IMR-90 (cell line): Measurements from ENCODE around the gene UBR4. TPM values are rescaled to one million over a fixed set of nuclear protein-coding genes. Genes with fewer than 3 reads are reported as not detected.

Source experiments
- ATAC-seq: fragments of 200-7000 bp; cut with Tn5 transposase; 2 replicates; pipeline ENCODE4 v1.9.1; 2020; ENCODE audit warnings: low read depth, mild to moderate bottlenecking, moderate library complexity
- BruUV-seq: library from RNA; stranded (reverse); fragments of 400-500 nt; replicated peaks from 2 replicates; lab custom pipeline; 2021; lab: Mats Ljungman, UMichigan
- CTCF ChIA-PET: fragments of 300-600 bp; formaldehyde crosslinking; extraction: SDS; loops from one replicate; lab custom pipeline; 2021; ENCODE audit warnings: antibody characterized with exemption; lab: Yijun Ruan, JAX
- POLR2A ChIA-PET: fragments of 300-600 bp; sonication (Branson Sonifier 250); formaldehyde crosslinking; loops from one replicate; lab custom pipeline; 2022; ENCODE audit warnings: antibody characterized with exemption; ENCODE audit not compliant: unreplicated experiment; lab: Charles Lee
- DNase-seq: peaks from one replicate; pipeline ENCODE4 v3.0.0; 2013
- H2AFZ ChIP-seq: replicated peaks from 2 replicates; pipeline ENCODE3; 2013; ENCODE audit warnings: low read length, mild to moderate bottlenecking; ENCODE audit not compliant: poor library complexity
- H2AK5ac ChIP-seq: 2 replicates; pipeline ENCODE4 v1.6.1; 2013; ENCODE audit warnings: low read depth, low read length, inconsistent platforms
- H2AK9ac ChIP-seq: replicated peaks from 2 replicates; pipeline ENCODE3; 2013; ENCODE audit warnings: mild to moderate bottlenecking, low read depth, low read length, moderate library complexity; ENCODE audit not compliant: poor library complexity
- H2BK120ac ChIP-seq: 2 replicates; pipeline ENCODE4 v1.6.1; 2013; ENCODE audit warnings: low read depth, low read length, inconsistent platforms
- H2BK15ac ChIP-seq: 3 replicates; pipeline ENCODE4 v1.6.1; 2013; ENCODE audit warnings: low read depth, low read length, inconsistent platforms
- H2BK20ac ChIP-seq: 2 replicates; pipeline ENCODE4 v1.6.1; 2013; ENCODE audit warnings: low read depth, mild to moderate bottlenecking, inconsistent platforms, low read length, moderate library complexity
- H2BK5ac ChIP-seq: 2 replicates; pipeline ENCODE4 v1.6.1; 2013; ENCODE audit warnings: mild to moderate bottlenecking, low read depth, low read length, inconsistent platforms; ENCODE audit not compliant: poor library complexity, severe bottlenecking
- H3K14ac ChIP-seq: replicated peaks from 2 replicates; pipeline ENCODE4 v1.6.1; 2013; ENCODE audit warnings: low read depth, low read length, inconsistent platforms
- H3K18ac ChIP-seq: 2 replicates; pipeline ENCODE4 v1.6.1; 2013; ENCODE audit warnings: low read depth, low read length, control low read depth
- H3K23ac ChIP-seq: 2 replicates; pipeline ENCODE4 v1.6.1; 2013; ENCODE audit warnings: low read depth, low read length, inconsistent platforms
- H3K27ac ChIP-seq: 2 replicates; pipeline ENCODE4 v1.5.1; 2013; ENCODE audit warnings: mild to moderate bottlenecking, control low read depth, low read length; ENCODE audit not compliant: insufficient read depth
- H3K27me3 ChIP-seq: 2 replicates; pipeline ENCODE4 v1.6.1; 2013; ENCODE audit warnings: low read length; ENCODE audit not compliant: control insufficient read depth, insufficient read depth
- H3K36me3 ChIP-seq: 2 replicates; pipeline ENCODE4 v1.6.1; 2013; ENCODE audit warnings: low read length, mixed read lengths; ENCODE audit not compliant: control insufficient read depth, insufficient read depth
- H3K4ac ChIP-seq: 2 replicates; pipeline ENCODE4 v1.6.1; 2013; ENCODE audit warnings: low read depth, low read length, inconsistent platforms
- H3K4me1 ChIP-seq: 2 replicates; pipeline ENCODE4 v1.6.1; 2013; ENCODE audit warnings: low read length, mixed read lengths; ENCODE audit not compliant: control insufficient read depth, insufficient read depth
- H3K4me2 ChIP-seq: 2 replicates; pipeline ENCODE4 v1.6.1; 2013; ENCODE audit warnings: low read depth, mild to moderate bottlenecking, control low read depth, low read length, moderate library complexity
- H3K4me3 ChIP-seq: 2 replicates; pipeline ENCODE4 v1.5.1; 2013; ENCODE audit warnings: low read depth, mild to moderate bottlenecking, control low read depth, low read length, moderate library complexity; ENCODE audit not compliant: insufficient read depth
- H3K56ac ChIP-seq: 2 replicates; pipeline ENCODE4 v1.6.1; 2013; ENCODE audit warnings: low read length, inconsistent platforms; ENCODE audit not compliant: insufficient read depth; ENCODE audit errors: extremely low read depth
- H3K79me1 ChIP-seq, 2 experiments: 2 replicates each; pipeline ENCODE4 v1.6.1; 2013; ENCODE audit warnings: low read length in 2 of 2, inconsistent platforms in 1 of 2, low read depth in 1 of 2
- H3K9ac ChIP-seq: 2 replicates; pipeline ENCODE4 v1.6.1; 2013; ENCODE audit warnings: low read depth, low read length, control low read depth
- H3K9me1 ChIP-seq: 2 replicates; pipeline ENCODE4 v1.6.1; 2013; ENCODE audit warnings: low read length, inconsistent platforms; ENCODE audit not compliant: insufficient read depth
- H3K9me3 ChIP-seq: 2 replicates; pipeline ENCODE4 v1.6.1; 2013; ENCODE audit warnings: low read length; ENCODE audit not compliant: control insufficient read depth, insufficient read depth
- H4K20me1 ChIP-seq: 2 replicates; pipeline ENCODE4 v1.6.1; 2013; ENCODE audit warnings: low read length, inconsistent platforms; ENCODE audit not compliant: insufficient read depth
- H4K5ac ChIP-seq: 2 replicates; pipeline ENCODE4 v1.6.1; 2013; ENCODE audit warnings: mild to moderate bottlenecking, low read depth, low read length, control low read depth
- H4K8ac ChIP-seq, 2 experiments: 2 replicates each; pipeline ENCODE4 v1.6.1; 2013; ENCODE audit warnings: low read depth in 2 of 2, low read length in 2 of 2, control low read depth in 1 of 2, inconsistent platforms in 1 of 2
- H4K91ac ChIP-seq: 2 replicates; pipeline ENCODE4 v1.6.1; 2013; ENCODE audit warnings: low read depth, low read length, inconsistent platforms; ENCODE audit not compliant: insufficient read depth
- BHLHE40 ChIP-seq: fragments of 150-350 bp; IDR thresholded peaks from 2 replicates; pipeline ENCODE4 v1.6.1; 2016; ENCODE audit warnings: mild to moderate bottlenecking, low read depth, low read length
- CEBPB ChIP-seq: IDR thresholded peaks from 2 replicates; pipeline ENCODE4 v1.6.1; 2012; ENCODE audit warnings: low read depth, low read length, improper control_type of control experiment
- CHD1 ChIP-seq: IDR thresholded peaks from 2 replicates; pipeline ENCODE4 v1.6.1; 2012; ENCODE audit warnings: low read depth, low read length, improper control_type of control experiment
- CTCF ChIP-seq: conservative IDR thresholded peaks from 2 replicates; pipeline ENCODE4 v1.5.1; 2012; ENCODE audit warnings: mild to moderate bottlenecking, low read depth, low read length, improper control_type of control experiment
- FOS ChIP-seq: fragments of 150-350 bp; IDR thresholded peaks from 2 replicates; pipeline ENCODE4 v1.6.1; 2016; ENCODE audit warnings: low read depth, low read length
- MAFK ChIP-seq: IDR thresholded peaks from 2 replicates; pipeline ENCODE4 v1.6.1; 2012; ENCODE audit warnings: low read depth, low read length, improper control_type of control experiment
- MAZ ChIP-seq: IDR thresholded peaks from 2 replicates; pipeline ENCODE4 v1.6.1; 2012; ENCODE audit warnings: low read depth, mild to moderate bottlenecking, low read length, improper control_type of control experiment, moderate library complexity, borderline replicate concordance
- MXI1 ChIP-seq: IDR thresholded peaks from 2 replicates; pipeline ENCODE4 v1.6.1; 2012; ENCODE audit warnings: low read depth, mild to moderate bottlenecking, low read length, moderate library complexity, borderline replicate concordance
- NFE2L2 ChIP-seq: fragments of 150-350 bp; IDR thresholded peaks from 2 replicates; pipeline ENCODE4 v1.6.1; 2016; ENCODE audit warnings: low read depth, mild to moderate bottlenecking, low read length
- POLR2A ChIP-seq: IDR thresholded peaks from 2 replicates; pipeline ENCODE4 v1.6.1; 2012; ENCODE audit warnings: mild to moderate bottlenecking, low read depth, low read length
- RAD21 ChIP-seq: IDR thresholded peaks from 2 replicates; pipeline ENCODE4 v1.6.1; 2012; ENCODE audit warnings: low read length, improper control_type of control experiment
- RCOR1 ChIP-seq: IDR thresholded peaks from 2 replicates; pipeline ENCODE4 v1.6.1; 2012; ENCODE audit warnings: mild to moderate bottlenecking, low read length, improper control_type of control experiment; ENCODE audit not compliant: insufficient replicate concordance
- RFX5 ChIP-seq: IDR thresholded peaks from 2 replicates; pipeline ENCODE4 v1.8.0; 2012; ENCODE audit warnings: low read depth, mild to moderate bottlenecking, low read length, moderate library complexity
- SMC3 ChIP-seq: fragments of 150-350 bp; IDR thresholded peaks from 2 replicates; pipeline ENCODE4 v1.6.1; 2016; ENCODE audit warnings: low read depth, mild to moderate bottlenecking, antibody characterized with exemption, low read length, moderate library complexity
- WGBS, 2 experiments: methylation state at CpG; one replicate each; pipeline versions ENCODE4 v1.1.5 to v1.1.7; 2013; ENCODE audit warnings: missing lambda C conversion rate in 2 of 2; ENCODE audit not compliant: insufficient read length in 1 of 2; ENCODE audit errors: extremely low coverage in 2 of 2; 5-methylcytosine and 5-hydroxymethylcytosine counted together
- dilution Hi-C: fragments of 300-500 bp; cut with HindIII; formaldehyde crosslinking; loops from one replicate; pipeline ENCODE4 v1.14.3; 2018; ENCODE audit warnings: low sequenced_read_pairs; ENCODE audit not compliant: unreplicated experiment
- in situ Hi-C: fragments of 300-500 bp; cut with MboI; formaldehyde crosslinking; loops from 3 replicates; pipeline ENCODE4 v1.14.3; 2019; ENCODE audit warnings: low sequenced_read_pairs, inconsistent platforms, mixed read lengths
- intact Hi-C: fragments of 100-400 bp; cut with micrococcal nuclease; formaldehyde crosslinking; loops from 2 replicates; pipeline ENCODE4 v1.10.0; 2022
- polyA plus RNA-seq, 3 experiments: library from polyadenylated mRNA; depleted of rRNA; stranded (reverse); fragments of >200 nt; gene quantifications; 2 replicates each; pipeline ENCODE4 v1.2.3, GENCODE V29; 2012; ENCODE audit warnings: low replicate concordance in 1 of 3
- total RNA-seq: library from RNA; depleted of rRNA; stranded (reverse); fragments of >200 nt; gene quantifications from 2 replicates; pipeline ENCODE4 v1.2.3, GENCODE V29; 2012
- TF ChIP-seq, protein P1 (sequence below): fragments of 150-350 bp; IDR thresholded peaks from 2 replicates; pipeline ENCODE4 v1.6.1; 2016; ENCODE audit warnings: low read depth, mild to moderate bottlenecking, low read length, moderate library complexity, borderline replicate concordance
- TF ChIP-seq, protein P2 (sequence below): fragments of 150-350 bp; IDR thresholded peaks from 2 replicates; pipeline ENCODE4 v1.6.1; 2017; ENCODE audit warnings: mild to moderate bottlenecking, antibody characterized with exemption, low read length, low read depth

UBR4 gene
- total and polyA plus RNA-seq, 2 of the 4 experiments (the other 2 are of a cell fraction): 87.8 to 121 TPM

- no peak overlapping the region for H3K4ac ChIP-seq
- H3K4me2 ChIP-seq: no peak overlapping the region
- no peak overlapping the region for H3K9ac ChIP-seq
- no peak overlapping the region for H4K91ac ChIP-seq
- no CpG with 5 or more reads among the region's 12 CpGs for WGBS, 2 experiments
- H2BK120ac ChIP-seq: no peak overlapping the region
- intact Hi-C loops: no loop called here
- no peak overlapping the region for H3K23ac ChIP-seq
- no peaks in the 10 kb centered on the region for H4K20me1 ChIP-seq
- H2AK9ac ChIP-seq: no peak overlapping the region
- no peak overlapping the region for H3K27ac ChIP-seq
- ChIA-PET CTCF (no interaction called here), POLR2A (interaction anchor here (0.6 kb wide), 1 partner anchor 68 kb away, joined by 3 read pairs; no protein-coding TSS in a partner anchor)
- H4K5ac ChIP-seq: no peak overlapping the region
- no peak overlapping the region for H3K14ac ChIP-seq
- no peak overlapping the region for H3K56ac ChIP-seq
- H2BK15ac ChIP-seq: no peak overlapping the region
- no peaks in the 10 kb centered on the region for H3K27me3 ChIP-seq
- H2AK5ac ChIP-seq: no peak overlapping the region
- peaks cover 21 to 26% of the 10 kb centered on the region in 2 experiments; a peak in 3 of 4 replicates for H3K79me1 ChIP-seq
- no peak overlapping the region for H2AFZ ChIP-seq
- no peak overlapping the region for H3K4me3 ChIP-seq
- DNase-seq (no peak), ATAC-seq (no peak)
- no peaks in the 10 kb centered on the region for H3K9me3 ChIP-seq
- no peak overlapping the region for H2BK20ac ChIP-seq
- H4K8ac ChIP-seq: no peak overlapping the region
- no peaks in the 10 kb centered on the region for H3K9me1 ChIP-seq
- dilution Hi-C loops: no loop called here
- H3K18ac ChIP-seq: no peak overlapping the region
- H3K4me1 ChIP-seq: no peaks in the 10 kb centered on the region
- no TSS peak for BruUV-seq
- peaks cover 60% of the 10 kb centered on the region for H3K36me3 ChIP-seq
- TF ChIP-seq SMC3 (no peak), CHD1 (no peak), RFX5 (no peak), BHLHE40 (no peak), MXI1 (no peak), CTCF (no peak), POLR2A (no peak), RAD21 (no peak), MAFK (no peak), FOS (no peak), RCOR1 (no peak), CEBPB (no peak), MAZ (no peak), NFE2L2 (no peak)
- TF ChIP-seq, protein P1, sequence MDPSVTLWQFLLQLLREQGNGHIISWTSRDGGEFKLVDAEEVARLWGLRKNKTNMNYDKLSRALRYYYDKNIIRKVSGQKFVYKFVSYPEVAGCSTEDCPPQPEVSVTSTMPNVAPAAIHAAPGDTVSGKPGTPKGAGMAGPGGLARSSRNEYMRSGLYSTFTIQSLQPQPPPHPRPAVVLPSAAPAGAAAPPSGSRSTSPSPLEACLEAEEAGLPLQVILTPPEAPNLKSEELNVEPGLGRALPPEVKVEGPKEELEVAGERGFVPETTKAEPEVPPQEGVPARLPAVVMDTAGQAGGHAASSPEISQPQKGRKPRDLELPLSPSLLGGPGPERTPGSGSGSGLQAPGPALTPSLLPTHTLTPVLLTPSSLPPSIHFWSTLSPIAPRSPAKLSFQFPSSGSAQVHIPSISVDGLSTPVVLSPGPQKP: no peak
- TF ChIP-seq, protein P2, sequence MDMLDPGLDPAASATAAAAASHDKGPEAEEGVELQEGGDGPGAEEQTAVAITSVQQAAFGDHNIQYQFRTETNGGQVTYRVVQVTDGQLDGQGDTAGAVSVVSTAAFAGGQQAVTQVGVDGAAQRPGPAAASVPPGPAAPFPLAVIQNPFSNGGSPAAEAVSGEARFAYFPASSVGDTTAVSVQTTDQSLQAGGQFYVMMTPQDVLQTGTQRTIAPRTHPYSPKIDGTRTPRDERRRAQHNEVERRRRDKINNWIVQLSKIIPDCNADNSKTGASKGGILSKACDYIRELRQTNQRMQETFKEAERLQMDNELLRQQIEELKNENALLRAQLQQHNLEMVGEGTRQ: no peak
- in situ Hi-C loops: no loop called here
- no peak overlapping the region for H2BK5ac ChIP-seq
Observed at GRCh38 chr1:19140465-19140864, 69.6 kb downstream of the UBR4 start.
